IPS-NIHi7 (cell line): ENCODE measurements around the gene ZNF732.
"Not testable (repeated sequence)": the region's sequence is repeated elsewhere in the genome, so short reads cannot be mapped to it uniquely, and the experiment has no call there.

Experiments
- DNase-seq: peaks from one replicate; pipeline ENCODE4 v3.0.0; 2012; ENCODE audit warnings: mixed read lengths; ENCODE audit errors: extremely low spot score

ZNF732 gene

GRCh38 chr4:304969-305680 lies at the start of gene ZNF732:
ZNF732 (minus strand) TSS chr4:305474; CDS start chr4:305310, 164 bp downstream.
- DNase-seq = peak; percentile 95

GRCh38 chr4:340011-340410 lies 34.7 kb upstream of the ZNF732 start:
- DNase-seq = peak; percentile 13

DNA sequence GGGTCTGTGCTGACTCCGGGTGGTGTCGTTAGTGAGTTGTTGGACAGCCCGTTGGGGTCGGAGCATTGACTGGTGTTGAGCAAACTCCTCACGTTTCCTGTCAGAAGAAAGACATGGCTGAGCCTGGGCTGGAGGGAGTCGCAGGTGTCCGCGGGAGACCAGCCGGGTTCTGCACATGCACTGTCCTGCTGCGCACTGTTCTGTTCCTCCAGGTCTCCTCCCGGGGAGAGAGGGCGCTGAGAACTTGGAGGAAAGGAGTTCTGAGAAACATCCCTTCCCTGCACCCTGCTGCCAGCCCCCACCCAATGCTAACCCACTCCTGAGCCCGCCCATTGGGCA lies 33.5 kb upstream of the ZNF732 start:
- no peak for DNase-seq

DNA sequence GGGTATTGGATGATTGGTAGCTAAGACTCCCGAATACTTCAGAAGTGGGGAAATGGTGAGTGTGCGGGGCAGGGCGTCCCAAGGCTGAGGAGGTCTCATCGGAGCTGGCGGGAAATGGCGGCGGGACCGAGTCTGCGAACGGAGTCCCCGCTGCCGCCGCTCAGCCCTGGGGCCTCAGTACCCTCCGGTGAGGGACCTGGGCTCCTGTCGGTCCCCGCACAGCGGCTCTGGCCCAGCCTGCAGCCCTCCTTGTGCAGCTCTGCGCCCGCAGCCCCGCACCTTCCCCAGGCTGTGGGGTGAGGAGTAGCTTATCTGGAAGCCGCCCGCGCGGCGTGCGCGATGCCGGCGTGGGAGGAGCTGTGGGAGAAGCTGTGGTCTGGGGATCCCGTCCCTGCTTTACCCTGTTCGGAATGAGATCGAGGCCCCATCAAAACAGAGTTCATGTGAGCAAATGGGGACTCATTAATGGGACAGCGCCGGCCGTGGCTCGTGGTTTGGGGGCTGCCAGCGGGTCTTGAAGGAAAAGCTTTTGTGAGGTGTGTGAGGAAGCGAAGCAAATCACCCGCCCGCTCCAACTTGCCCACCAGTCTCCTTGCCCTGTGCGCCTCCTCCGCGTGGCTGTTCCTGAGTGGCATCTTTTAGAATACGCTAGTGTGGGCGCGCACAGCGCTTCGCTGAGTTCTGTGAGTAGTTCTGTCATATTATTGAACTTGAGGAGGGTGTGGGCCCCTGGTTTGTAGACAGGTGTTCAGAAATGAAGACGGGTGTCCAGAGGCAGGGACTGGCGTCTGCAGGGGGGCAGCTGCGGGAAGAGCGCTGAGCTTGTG lies 32.9 kb upstream of the ZNF732 start:
- peak; percentile 12 for DNase-seq

GRCh38 chr4:337143-337931 lies 32.1 kb upstream of the ZNF732 start, which contains the start of gene ZNF141:
ZNF141 (plus strand) TSS chr4:337814; CDS start chr4:337984, 170 bp downstream.
- DNase-seq = peak; percentile 99

- no peak for DNase-seq
Measured at GRCh38 chr4:336893-337142, 31.5 kb upstream of the ZNF732 start.

GRCh38 chr4:336099-336892 lies 31.0 kb upstream of the ZNF732 start:
- peak; percentile 49 for DNase-seq

- no peak for DNase-seq
Measured at GRCh38 chr4:335515-335914, 30.2 kb upstream of the ZNF732 start.

DNA sequence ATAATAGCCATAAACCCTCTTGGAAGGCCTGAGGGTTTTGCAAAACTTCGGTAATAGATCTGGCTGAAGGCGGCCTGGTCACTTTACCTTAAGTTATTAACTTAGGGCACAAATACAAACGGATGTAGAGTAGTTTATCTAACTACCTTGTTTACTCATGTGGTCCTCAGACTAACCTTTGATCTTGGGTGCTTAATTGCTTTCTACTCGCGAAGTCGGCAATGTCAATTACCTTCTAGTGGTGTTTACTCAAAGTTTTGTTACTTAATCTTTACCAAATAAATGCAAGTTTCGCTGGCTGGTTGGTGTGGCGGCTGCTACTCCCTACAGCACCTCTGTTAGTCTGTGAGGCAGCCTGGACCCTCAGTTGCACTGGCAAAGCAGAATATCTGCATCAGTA lies 23.5 kb upstream of the ZNF732 start:
- DNase-seq = no peak

- DNase-seq = no peak
Measured at GRCh38 chr4:314296-314903, 9.1 kb upstream of the ZNF732 start.

GRCh38 chr4:309807-310206 lies 4.5 kb upstream of the ZNF732 start:
- DNase-seq = no peak

- no peak for DNase-seq
Measured at GRCh38 chr4:306551-306961, 1.3 kb upstream of the ZNF732 start.

- not testable (repeated sequence) for DNase-seq
Measured at GRCh38 chr4:304516-304915, 758 bp downstream of the ZNF732 start.

GRCh38 chr4:302381-302780 lies 2.9 kb downstream of the ZNF732 start:
- no peak for DNase-seq

GRCh38 chr4:294732-295131 lies 10.5 kb downstream of the ZNF732 start:
- no peak for DNase-seq

DNA sequence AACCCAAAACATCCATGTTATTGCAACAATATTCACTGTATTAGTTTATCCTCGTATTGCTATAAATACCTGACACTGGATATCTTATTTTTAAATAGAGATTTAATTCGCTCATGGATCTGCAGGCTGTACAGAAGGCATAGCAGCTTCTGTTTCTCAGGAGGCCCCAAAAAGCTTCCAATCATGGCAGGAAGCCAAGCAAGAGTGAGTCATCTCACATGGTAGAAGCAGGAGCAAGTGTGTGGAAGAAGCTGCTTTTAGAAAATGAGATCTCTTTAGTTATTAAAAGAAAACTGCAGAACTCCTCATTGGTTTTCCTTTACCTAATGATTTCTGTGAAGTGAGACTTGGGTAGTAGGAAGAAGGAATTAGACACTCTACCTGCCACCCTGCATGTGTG lies 16.4 kb downstream of the ZNF732 start:
- no peak for DNase-seq

- DNase-seq = no peak
Measured at GRCh38 chr4:273309-274017, 31.8 kb downstream of the ZNF732 start.

DNA sequence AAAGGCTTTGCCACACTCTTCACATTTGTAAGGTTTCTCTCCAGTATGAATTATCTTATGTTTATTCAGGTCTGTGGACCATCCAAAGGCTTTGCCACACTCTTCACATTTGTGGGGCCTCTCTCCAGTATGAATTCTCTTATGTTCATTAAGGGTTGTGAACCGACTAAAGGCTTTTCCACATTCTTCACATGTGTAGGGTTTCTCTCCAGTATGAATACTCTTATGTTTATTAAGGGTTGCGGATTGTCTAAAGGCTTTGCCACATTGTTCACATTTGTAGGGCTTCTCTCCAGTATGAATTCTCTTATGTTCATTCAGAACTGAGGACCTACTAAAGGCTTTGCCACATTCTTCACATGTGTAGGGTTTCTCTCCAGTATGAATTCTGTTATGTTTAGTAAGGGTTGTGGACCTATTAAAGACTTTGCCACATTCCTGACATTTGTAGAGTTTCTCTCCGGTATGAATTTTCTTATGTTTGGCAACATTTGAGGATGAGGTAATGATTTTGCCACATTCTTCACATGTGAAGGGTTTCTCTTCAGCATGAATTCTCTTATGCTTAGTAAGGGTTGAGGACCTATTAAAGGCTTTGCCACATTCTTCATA lies 33.7 kb downstream of the ZNF732 start:
- DNase-seq = no peak

DNA sequence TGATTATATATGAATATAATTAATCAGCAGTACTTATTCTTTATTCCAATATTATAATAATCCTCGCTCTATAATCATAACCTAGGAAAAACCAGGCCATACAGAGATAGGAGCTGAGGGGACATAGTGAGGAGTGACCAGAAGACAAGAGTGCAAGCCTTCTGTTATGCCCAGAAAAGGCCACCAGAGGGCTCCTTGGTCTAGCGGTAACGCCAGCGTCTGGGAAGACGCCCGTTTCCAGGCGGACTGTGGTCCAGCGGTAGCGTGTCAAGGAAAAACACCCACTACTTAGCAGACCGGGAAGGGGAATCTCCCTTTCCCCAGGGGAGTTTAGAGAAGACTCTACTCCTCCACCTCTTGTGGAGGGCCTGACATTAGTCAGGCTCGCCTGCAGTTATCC lies 46.0 kb downstream of the ZNF732 start:
- not testable (repeated sequence) for DNase-seq

- DNase-seq = no peak
Measured at GRCh38 chr4:256492-256891, 48.8 kb downstream of the ZNF732 start.
